Astrocyte of the hippocampus (primary cell): ENCODE results near the gene MLLT3.

ENCODE experiments used
- DNase-seq: peaks from one replicate; pipeline ENCODE4 v3.0.0; 2011; ENCODE audit warnings: low read depth, low spot score

Gene MLLT3

GRCh38 chr9:20305452-20305851 is 316.8 kb downstream of the MLLT3 start:
- no peak for DNase-seq

GRCh38 chr9:20303996-20304395 is 318.3 kb downstream of the MLLT3 start:
- DNase-seq: no peak

GRCh38 chr9:20303066-20303465 is 319.2 kb downstream of the MLLT3 start:
- DNase-seq: no peak

- DNase-seq: no peak
Measured at GRCh38 chr9:20302197-20302596, 320.1 kb downstream of the MLLT3 start.

GRCh38 chr9:20300430-20301115 is 321.7 kb downstream of the MLLT3 start:
- no peak for DNase-seq

GRCh38 chr9:20297646-20298084 is 324.6 kb downstream of the MLLT3 start:
- peak; percentile 58 for DNase-seq

- DNase-seq: no peak
Measured at GRCh38 chr9:20295555-20295954, 326.7 kb downstream of the MLLT3 start.

- no peak for DNase-seq
Measured at GRCh38 chr9:20294046-20294750, 328.1 kb downstream of the MLLT3 start.

- DNase-seq: peak; percentile 37
Measured at GRCh38 chr9:20292002-20292401, 330.3 kb downstream of the MLLT3 start.
